Endothelial cell of umbilical vein (primary cell): ENCODE measurements around the gene PTPN3. TPM values are rescaled to one million over a fixed set of nuclear protein-coding genes. Genes with fewer than 3 reads are reported as not detected.

Experiments used
- BruUV-seq: library from RNA; stranded (reverse); fragments of 400-500 nt; replicated peaks from 2 replicates; lab custom pipeline; 2021; lab: Mats Ljungman, UMichigan
- CTCF ChIA-PET: fragments of 300-600, 350-600 bp; sonication (Branson Sonifier 250); formaldehyde crosslinking; loops from one replicate; lab custom pipeline; 2021; ENCODE audit warnings: antibody characterized with exemption, inconsistent platforms; lab: Charles Lee
- POLR2A ChIA-PET: fragments of 300-600, 350-600 bp; sonication (Branson Sonifier 250); formaldehyde crosslinking; loops from one replicate; lab custom pipeline; 2021; ENCODE audit warnings: antibody characterized with exemption, inconsistent platforms; lab: Charles Lee
- DNase-seq: peaks from one replicate; pipeline ENCODE4 v3.0.0-alpha.2; 2011; ENCODE audit warnings: low read depth, low spot score
- FAIRE-seq: peaks from 2 replicates; lab custom pipeline; 2011; peaks lifted over from hg19 to GRCh38; lab: Jason Lieb, UNC
- H2AFZ ChIP-seq: 2 replicates; pipeline ENCODE4 v1.6.0; 2012; ENCODE audit warnings: low read depth, low read length, control low read depth, inconsistent platforms
- H3K27ac ChIP-seq: 2 replicates; pipeline ENCODE4 v1.5.1; 2011; ENCODE audit warnings: low read depth, mild to moderate bottlenecking, control low read depth, low read length, moderate library complexity; ENCODE audit not compliant: insufficient read depth
- H3K27me3 ChIP-seq, 2 experiments: 2 replicates each; pipeline versions ENCODE4 v1.6.0 to v1.6.1; 2011; ENCODE audit warnings: low read length in 2 of 2, mixed read lengths in 1 of 2; ENCODE audit not compliant: control insufficient read depth in 2 of 2, insufficient read depth in 2 of 2
- H3K36me3 ChIP-seq, 2 experiments: 2 replicates in 1 of 2; 3 replicates in 1 of 2; pipeline ENCODE4 v1.5.1; 2011; ENCODE audit warnings: low read length in 2 of 2, mild to moderate bottlenecking in 1 of 2, moderate library complexity in 1 of 2; ENCODE audit not compliant: control insufficient read depth in 2 of 2, insufficient read depth in 2 of 2; ENCODE audit errors: extremely low read depth in 1 of 2
- H3K4me1 ChIP-seq: 3 replicates; pipeline ENCODE4 v1.5.1; 2011; ENCODE audit warnings: mild to moderate bottlenecking, low read length; ENCODE audit not compliant: control insufficient read depth, insufficient read depth; ENCODE audit errors: extremely low read depth
- H3K4me2 ChIP-seq: 2 replicates; pipeline ENCODE4 v1.6.1; 2011; ENCODE audit warnings: low read length, control low read depth, mixed read lengths; ENCODE audit not compliant: insufficient read depth
- H3K4me3 ChIP-seq, 3 experiments: fragments of 200-600 bp in 1 of 3; sonication (generic), shearing (Covaris generic) in 1 of 3; replicated peaks in 1 of 3; 2 replicates each; pipeline ENCODE4 v1.5.1; 2011 to 2016; ENCODE audit warnings: control low read depth in 3 of 3, low read length in 3 of 3, mild to moderate bottlenecking in 2 of 3, inconsistent platforms in 1 of 3, low read depth in 1 of 3, moderate library complexity in 1 of 3; ENCODE audit not compliant: insufficient read depth in 1 of 3
- H3K79me2 ChIP-seq: 2 replicates; pipeline ENCODE4 v1.6.0; 2012; ENCODE audit warnings: low read length, inconsistent platforms; ENCODE audit not compliant: control insufficient read depth, insufficient read depth
- H3K9ac ChIP-seq: replicated peaks from 2 replicates; pipeline ENCODE3; 2011; ENCODE audit warnings: low read length, control low read depth; ENCODE audit not compliant: insufficient read depth; ENCODE audit errors: extremely low read depth
- H3K9me1 ChIP-seq: replicated peaks from 3 replicates; pipeline ENCODE4 v1.6.0; 2011; ENCODE audit warnings: mild to moderate bottlenecking, low read length; ENCODE audit not compliant: control insufficient read depth, insufficient read depth; ENCODE audit errors: extremely low read depth
- H3K9me3 ChIP-seq: replicated peaks from 2 replicates; pipeline ENCODE4 v1.5.1; 2012; ENCODE audit warnings: low read length, inconsistent platforms; ENCODE audit not compliant: control insufficient read depth, insufficient read depth
- H4K20me1 ChIP-seq: replicated peaks from 2 replicates; pipeline ENCODE3; 2011; ENCODE audit warnings: mild to moderate bottlenecking, low read length; ENCODE audit not compliant: control insufficient read depth, insufficient read depth; ENCODE audit errors: extremely low read depth
- FOS ChIP-seq: IDR thresholded peaks from 2 replicates; pipeline ENCODE4 v1.6.1; 2011; ENCODE audit warnings: mild to moderate bottlenecking, low read length, moderate library complexity, borderline replicate concordance; ENCODE audit not compliant: insufficient read depth
- GATA2 ChIP-seq: IDR thresholded peaks from 2 replicates; pipeline ENCODE4 v1.7.0; 2011; ENCODE audit warnings: low read depth, mild to moderate bottlenecking, moderate library complexity, mixed read lengths, low read length; ENCODE audit not compliant: insufficient read length, insufficient read depth
- POLR2A ChIP-seq: IDR thresholded peaks from 2 replicates; pipeline ENCODE4 v1.6.1; 2012; ENCODE audit warnings: low read depth, mild to moderate bottlenecking, control low read depth, low read length
- dilution Hi-C: fragments of 300-500 bp; cut with MboI; formaldehyde crosslinking; loops from one replicate; pipeline ENCODE4 v1.15.0; 2019; ENCODE audit warnings: low sequenced_read_pairs; ENCODE audit not compliant: extremely low pct_ligation_motif_present
- intact Hi-C: fragments of 100-400 bp; cut with micrococcal nuclease; formaldehyde crosslinking; loops from one replicate; pipeline ENCODE4 v1.10.0; 2022
- polyA plus RNA-seq, 4 experiments: library from polyadenylated mRNA; depleted of rRNA in 3 of 4; stranded (reverse) in 3 of 4; unstranded in 1 of 4; fragments of >200 nt; gene quantifications; 2 replicates each; pipeline versions ENCODE4 v1.2.1 to v1.2.3, GENCODE V29; 2011 to 2012; ENCODE audit warnings: missing spikeins in 1 of 4
- total RNA-seq: library from RNA; stranded (reverse); gene quantifications from 2 replicates; pipeline ENCODE4 v1.2.3, GENCODE V29; 2021
- TF ChIP-seq, protein P1 (sequence below): IDR thresholded peaks from 2 replicates; pipeline ENCODE4 v1.6.1; 2011; ENCODE audit not compliant: insufficient read depth, insufficient read length

Gene PTPN3
- total and polyA plus RNA-seq, 2 donors (not counting 3 experiments of a cell fraction or from before 2014, with no cell fraction given), result 0.01 TPM; not detected in 1

DNA sequence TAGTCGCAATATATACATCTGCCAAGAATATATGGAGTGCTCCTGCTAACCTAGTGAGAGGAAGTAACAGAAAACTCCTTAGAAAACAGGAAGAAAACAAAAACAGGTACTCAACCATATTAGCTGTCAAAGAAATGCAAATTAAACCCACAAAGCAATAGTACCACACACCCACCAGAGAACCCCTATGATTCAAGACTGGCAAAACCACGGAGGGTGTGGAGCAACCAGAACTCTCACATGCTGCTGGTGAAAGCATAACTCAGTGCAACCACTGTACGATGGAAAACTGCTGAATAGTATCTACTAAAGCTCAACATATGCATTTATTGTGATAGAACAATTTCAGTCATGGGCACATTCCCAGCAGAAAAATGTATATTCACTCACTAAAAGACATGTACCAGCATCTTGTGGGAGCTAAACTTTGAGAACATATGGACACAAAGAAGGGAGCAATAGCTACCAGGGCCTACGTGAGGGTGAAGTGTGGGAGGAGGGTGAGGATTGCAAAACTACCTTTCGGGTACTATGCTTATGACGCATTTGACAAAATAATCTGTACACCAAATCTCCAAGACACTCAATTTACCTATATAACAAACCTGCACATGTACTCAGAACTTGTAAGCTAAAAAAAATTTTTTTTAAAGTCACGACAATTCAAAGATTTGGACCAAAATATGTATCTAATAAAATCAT lies 34.0 kb downstream of the PTPN3 start:
- dilution Hi-C loops (no loop called here), intact Hi-C loops (no loop called here)
- Histone ChIP-seq H4K20me1 (no peaks in the 10 kb centered on the region), H3K4me1 (no peaks in the 10 kb centered on the region), H3K79me2 (no peaks in the 10 kb centered on the region), H3K27me3 (peaks cover 33 to 52% of the 10 kb centered on the region in 2 experiments), H3K9me1 (no peaks in the 10 kb centered on the region), H3K4me2 (no peak overlapping the region), H3K9ac (no peak overlapping the region), H2AFZ (no peak overlapping the region), H3K27ac (no peak overlapping the region), H3K36me3 (no peaks in the 10 kb centered on the region), H3K9me3 (no peaks in the 10 kb centered on the region), H3K4me3 (no peak overlapping the region)
- CTCF ChIA-PET, result interaction anchor here (1.8 kb wide), 1 partner anchor 24 kb away, joined by 5 read pairs; no protein-coding TSS in a partner anchor
- BruUV-seq, result no TSS peak
- DNase-seq (no peak), FAIRE-seq (no peak)
- POLR2A ChIA-PET, result no interaction called here
- no peak for TF ChIP-seq GATA2
- no peak for TF ChIP-seq POLR2A
- TF ChIP-seq, protein P1, sequence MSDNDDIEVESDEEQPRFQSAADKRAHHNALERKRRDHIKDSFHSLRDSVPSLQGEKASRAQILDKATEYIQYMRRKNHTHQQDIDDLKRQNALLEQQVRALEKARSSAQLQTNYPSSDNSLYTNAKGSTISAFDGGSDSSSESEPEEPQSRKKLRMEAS, result no peak

DNA sequence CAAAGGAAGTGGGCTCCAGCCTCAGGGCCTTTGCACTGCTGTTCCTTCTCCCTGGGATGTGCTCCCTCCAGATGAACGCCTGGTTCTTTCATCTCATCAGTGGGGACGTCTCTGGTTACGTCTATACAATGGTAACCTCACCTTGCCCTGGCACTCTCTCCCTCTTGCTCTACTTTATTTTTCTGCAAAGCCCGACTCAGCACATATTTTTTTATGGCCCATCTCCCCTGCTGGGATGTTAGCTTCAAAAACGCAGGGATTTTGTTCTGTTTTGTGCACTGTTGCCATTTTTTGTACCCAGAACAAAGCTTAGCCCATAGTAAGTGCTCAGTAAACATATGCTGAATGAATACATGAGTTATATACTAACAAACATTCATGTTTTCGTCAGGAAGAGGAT lies 37.5 kb downstream of the PTPN3 start:
- intact Hi-C loops (no loop called here), dilution Hi-C loops (no loop called here)
- BruUV-seq, result no TSS peak
- Histone ChIP-seq H3K9me3 (no peaks in the 10 kb centered on the region), H3K27me3 (peaks cover 26 to 57% of the 10 kb centered on the region in 2 experiments), H3K36me3 (no peaks in the 10 kb centered on the region), H3K9me1 (no peaks in the 10 kb centered on the region), H3K79me2 (no peaks in the 10 kb centered on the region), H3K9ac (no peak overlapping the region), H3K4me3 (no peak overlapping the region), H4K20me1 (peaks cover 2% of the 10 kb centered on the region), H3K27ac (no peak overlapping the region), H3K4me2 (no peak overlapping the region), H2AFZ (no peak overlapping the region), H3K4me1 (no peaks in the 10 kb centered on the region)
- FAIRE-seq (no peak), DNase-seq (no peak)
- no peak for TF ChIP-seq FOS
- ChIA-PET CTCF (interaction anchor here (1.3 to 3.1 kb wide), 2 partner anchors 9 to 20 kb away, joined by 3 to 21 read pairs; no protein-coding TSS in a partner anchor), POLR2A (no interaction called here)
